GM12878 (cell line): ENCODE results near the gene MGAT5.

ENCODE experiments used
- CTCF ChIP-seq, 3 experiments: IDR thresholded peaks in 2 of 3; conservative IDR thresholded peaks in 1 of 3; 2 replicates each; pipeline ENCODE4 v1.5.1; 2011; ENCODE audit warnings: low read depth in 3 of 3, low read length in 3 of 3, mild to moderate bottlenecking in 3 of 3, control low read depth in 2 of 3, moderate library complexity in 2 of 3, inconsistent platforms in 1 of 3, mixed read lengths in 1 of 3; ENCODE audit not compliant: control insufficient read depth in 2 of 3, insufficient read depth in 1 of 3; ENCODE audit errors: extremely low read depth in 1 of 3
- HSF1 ChIP-seq: fragments of 150-350 bp; IDR thresholded peaks from 2 replicates; pipeline ENCODE4 v1.6.1; 2014; ENCODE audit warnings: mild to moderate bottlenecking, low read depth, low read length
- MAX ChIP-seq: IDR thresholded peaks from 2 replicates; pipeline ENCODE4 v1.6.1; 2012; ENCODE audit warnings: low read depth, low read length, improper control_type of control experiment
- MXI1 ChIP-seq: fragments of 150-350 bp; IDR thresholded peaks from 2 replicates; pipeline ENCODE4 v1.6.1; 2011; ENCODE audit warnings: low read depth, mild to moderate bottlenecking, inconsistent platforms, low read length, improper control_type of control experiment
- PAX5 ChIP-seq: IDR thresholded peaks from 2 replicates; pipeline ENCODE4 v1.6.1; 2011; ENCODE audit warnings: low read depth, low read length, borderline replicate concordance
- POLR2A ChIP-seq: IDR thresholded peaks from 2 replicates; pipeline ENCODE4 v1.6.1; 2011; ENCODE audit warnings: low read depth, mild to moderate bottlenecking, low read length
- POLR2AphosphoS5 ChIP-seq: IDR thresholded peaks from 2 replicates; pipeline ENCODE4 v1.6.1; 2011; ENCODE audit warnings: mild to moderate bottlenecking, low read length, inconsistent platforms
- ZNF217 ChIP-seq: fragments of 450-650 bp; IDR thresholded peaks from 2 replicates; pipeline ENCODE4 v1.6.1; 2017; ENCODE audit warnings: antibody characterized with exemption, mild to moderate bottlenecking

- no peak for TF ChIP-seq POLR2A
- no peak for TF ChIP-seq HSF1
- no peak for TF ChIP-seq CTCF (IDR thresholded peaks at IDR 0.05 in 2 of 3, conservative IDR thresholded peaks at IDR 0.05 in 1 of 3; ENCODE audit: control insufficient read depth in 2 of 3, extremely low read depth in 1 of 3, insufficient read depth in 1 of 3, low read depth in 3 of 3, low read length in 3 of 3)
- no peak for TF ChIP-seq PAX5
- no peak for TF ChIP-seq POLR2AphosphoS5
- no peak for TF ChIP-seq MAX
- TF ChIP-seq MXI1, result no peak
- no peak for TF ChIP-seq ZNF217
Measured at GRCh38 chr2:134389381-134389780, 135.5 kb downstream of the MGAT5 start.
